Stimulated activated CD4-positive, alpha-beta T cell treated with anti-CD3 and anti-CD28 coated beads, TNF-alpha, amount 100 ng/mL, for 24 hours (primary cell): ENCODE measurements around the gene RASSF5.
A peak's percentile ranks its signal among the peaks of the same experiment; 100 is the strongest.

Source experiments
- DNase-seq, 3 experiments: peaks; one replicate each; pipeline ENCODE4 v3.0.0-alpha.2; 2020; ENCODE audit warnings: low read depth in 3 of 3

RASSF5 gene

DNA sequence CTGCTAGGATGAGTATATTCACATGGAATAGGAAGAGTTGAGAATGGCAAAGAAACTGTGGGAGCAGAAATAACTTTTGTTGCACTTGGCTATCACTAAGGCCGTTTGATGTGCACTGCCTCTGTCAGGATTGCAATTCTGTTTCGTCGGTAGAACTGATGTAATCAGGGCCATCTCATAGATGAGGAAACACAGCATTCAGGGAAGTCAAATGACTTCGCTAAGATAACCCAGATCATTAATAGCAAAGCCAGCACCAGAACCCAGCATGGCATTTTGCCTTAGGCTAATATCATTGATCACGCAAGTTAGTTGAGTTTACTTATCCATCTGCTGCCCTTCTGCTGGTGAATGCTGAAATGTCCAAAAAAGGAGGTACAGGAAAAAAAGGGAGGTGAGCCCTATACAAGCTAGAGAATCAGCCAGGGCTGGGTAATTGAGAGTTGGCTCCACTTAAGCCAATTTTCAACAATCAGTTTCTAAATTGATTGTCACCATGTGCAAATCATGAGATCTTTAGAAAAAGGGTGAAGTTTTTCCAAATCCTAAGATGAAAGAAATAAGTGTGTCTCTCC lies 7.6 kb downstream of the RASSF5 start:
- DNase-seq: no peak

DNA sequence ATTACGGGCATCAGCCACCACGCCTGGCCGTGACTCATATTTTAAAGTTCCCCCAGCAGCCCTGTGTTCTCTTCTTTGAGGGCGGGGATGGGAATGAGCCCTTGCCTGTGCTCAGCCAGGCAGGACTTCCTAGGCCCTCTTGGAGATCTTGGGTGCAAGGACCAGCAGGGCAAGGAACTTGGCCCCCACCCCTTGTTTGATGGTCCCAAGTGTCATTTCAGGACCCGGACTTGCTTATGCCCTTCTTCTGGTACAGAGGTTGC lies 9.3 kb downstream of the RASSF5 start:
- no peak for DNase-seq

DNA sequence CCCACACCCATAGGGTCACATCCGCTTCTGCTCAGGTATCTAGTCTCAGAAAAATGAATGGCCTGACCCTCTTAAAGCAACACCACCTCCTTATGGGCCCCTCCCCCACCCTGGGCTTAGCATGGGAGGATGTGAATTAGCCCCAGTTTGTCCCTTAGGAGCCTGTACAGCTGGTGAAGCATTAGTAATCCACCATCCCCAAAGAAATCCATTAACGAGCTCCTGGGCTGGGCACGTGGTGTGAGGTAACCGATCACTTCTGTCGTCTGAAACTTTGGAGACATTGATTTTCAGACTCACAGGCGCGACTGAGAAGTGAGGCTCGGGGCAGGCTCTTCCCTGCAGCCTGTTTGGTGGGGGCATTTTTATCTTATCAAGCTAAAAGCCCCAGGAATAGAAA lies 10.5 kb downstream of the RASSF5 start:
- DNase-seq: no peak

DNA sequence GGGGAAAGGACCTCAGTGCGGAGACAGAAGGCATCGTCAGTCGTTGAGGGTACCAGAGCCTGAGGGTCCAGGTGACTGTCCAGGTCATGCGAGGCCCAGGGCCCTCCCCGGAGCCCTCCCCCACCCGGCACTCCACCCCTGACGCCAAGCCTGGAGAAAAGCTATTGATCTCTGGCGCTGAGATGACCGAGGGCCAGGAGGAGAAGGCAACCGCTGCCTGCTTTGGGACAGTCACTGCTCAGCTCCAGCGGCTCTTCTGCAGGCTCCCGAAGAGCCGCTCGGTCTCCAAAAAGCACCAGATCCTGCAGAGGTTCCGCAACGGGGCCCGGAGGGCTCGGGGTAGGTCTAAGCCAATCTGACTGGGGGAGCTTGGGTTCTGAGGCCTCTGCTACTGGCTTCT lies 10.9 kb downstream of the RASSF5 start:
- DNase-seq: no peak

DNA sequence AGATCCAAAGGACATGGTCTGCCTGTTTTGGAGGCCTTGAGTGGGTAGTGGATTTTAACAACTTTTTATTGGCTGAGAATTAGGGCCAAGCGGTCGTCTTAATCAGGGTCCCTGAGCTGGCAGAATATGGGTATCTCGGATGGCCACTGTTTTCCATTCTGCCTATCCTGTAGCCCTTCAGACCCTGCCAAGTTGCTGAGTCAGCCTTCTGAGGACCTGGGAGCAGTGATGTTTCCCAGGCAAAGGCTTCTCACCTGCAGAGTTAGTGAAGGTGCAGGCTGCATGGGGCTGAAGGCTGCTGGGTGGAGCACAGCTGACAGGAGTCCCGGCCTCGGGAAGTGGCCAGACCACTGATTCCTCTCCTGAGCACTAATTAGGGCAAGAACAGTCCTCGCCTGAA lies 11.4 kb downstream of the RASSF5 start:
- no peak for DNase-seq

DNA sequence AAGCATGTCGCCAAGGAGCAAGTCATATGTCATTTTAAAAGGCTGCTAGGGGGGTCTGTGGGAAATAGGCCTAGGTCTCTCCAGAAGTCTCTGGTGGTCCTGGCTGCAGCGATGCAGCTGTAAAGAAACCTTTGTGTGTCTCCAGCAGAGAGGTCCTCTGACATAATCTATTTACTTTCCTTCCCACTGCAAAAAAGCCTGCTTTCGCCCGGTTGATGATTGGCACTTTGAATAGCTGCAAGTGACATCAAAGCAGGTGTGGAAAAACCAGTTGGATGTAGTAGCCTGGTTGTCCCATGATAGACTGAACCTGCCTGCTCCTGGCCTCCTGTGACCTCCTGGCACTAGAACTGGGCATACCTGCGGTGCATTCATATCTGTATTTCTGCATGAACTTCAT lies 13.8 kb downstream of the RASSF5 start:
- no peak for DNase-seq

DNA sequence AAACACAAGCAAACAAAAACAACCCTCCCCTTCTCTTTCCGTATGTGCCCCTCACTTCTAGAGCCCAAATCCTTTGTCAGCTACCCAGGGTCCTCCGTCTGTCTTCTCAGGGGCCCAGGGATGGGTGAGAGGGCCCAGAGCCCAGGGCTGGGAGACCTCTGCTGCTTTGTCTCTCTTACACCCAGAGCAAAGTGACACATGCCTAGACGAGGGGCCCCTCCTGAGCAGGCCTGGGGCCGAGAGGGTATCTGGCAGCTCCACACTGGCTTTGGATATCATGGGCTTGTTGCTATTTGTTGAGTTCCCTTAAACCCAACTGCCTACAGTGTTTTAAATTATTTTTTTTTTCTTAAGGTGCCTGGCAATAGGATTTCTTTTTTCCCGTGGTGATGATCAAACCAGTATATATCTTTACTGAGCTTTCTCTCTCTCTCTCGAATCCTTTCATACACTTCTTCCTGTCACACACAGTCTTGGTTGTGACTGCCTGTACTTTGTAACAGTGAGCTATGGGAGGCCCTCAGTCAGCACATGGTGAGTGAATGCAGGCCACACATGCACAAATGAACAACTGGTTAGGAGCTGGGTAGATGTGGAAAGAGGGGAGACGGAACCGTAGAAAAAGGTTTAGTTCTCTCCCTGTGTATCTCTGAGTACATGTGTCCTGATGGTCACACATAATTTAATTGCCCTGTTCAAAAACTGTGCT lies 14.5 kb downstream of the RASSF5 start:
- DNase-seq: no peak

DNA sequence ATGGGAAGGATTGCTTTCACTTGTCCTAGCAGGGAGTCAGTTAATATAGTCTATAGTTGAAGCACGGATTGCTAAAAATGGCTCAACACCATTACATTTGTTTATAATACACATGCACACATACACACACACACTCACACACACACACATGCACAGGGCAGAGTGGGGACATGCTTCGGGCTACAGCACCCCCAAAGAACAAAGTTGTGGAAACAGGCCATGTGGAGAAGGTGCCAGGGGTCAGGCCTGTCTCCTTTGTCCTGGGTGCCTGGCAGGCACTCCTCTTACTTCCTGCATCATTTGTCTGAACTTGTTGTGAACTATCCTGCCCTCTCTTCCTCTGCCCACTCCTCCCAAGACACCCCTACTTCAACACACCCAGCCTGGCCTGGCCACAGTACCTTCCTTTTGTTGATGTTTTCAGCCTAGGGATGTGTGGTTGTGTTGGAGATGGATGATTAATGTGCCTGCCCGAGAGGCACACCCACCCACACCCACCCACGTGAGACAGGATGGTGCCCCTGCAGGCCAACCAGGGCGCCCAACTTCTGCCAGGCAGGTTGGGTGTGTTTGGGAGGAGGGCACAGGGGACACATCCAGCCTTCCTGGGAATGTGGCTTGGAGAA lies 17.5 kb downstream of the RASSF5 start:
- DNase-seq: no peak

DNA sequence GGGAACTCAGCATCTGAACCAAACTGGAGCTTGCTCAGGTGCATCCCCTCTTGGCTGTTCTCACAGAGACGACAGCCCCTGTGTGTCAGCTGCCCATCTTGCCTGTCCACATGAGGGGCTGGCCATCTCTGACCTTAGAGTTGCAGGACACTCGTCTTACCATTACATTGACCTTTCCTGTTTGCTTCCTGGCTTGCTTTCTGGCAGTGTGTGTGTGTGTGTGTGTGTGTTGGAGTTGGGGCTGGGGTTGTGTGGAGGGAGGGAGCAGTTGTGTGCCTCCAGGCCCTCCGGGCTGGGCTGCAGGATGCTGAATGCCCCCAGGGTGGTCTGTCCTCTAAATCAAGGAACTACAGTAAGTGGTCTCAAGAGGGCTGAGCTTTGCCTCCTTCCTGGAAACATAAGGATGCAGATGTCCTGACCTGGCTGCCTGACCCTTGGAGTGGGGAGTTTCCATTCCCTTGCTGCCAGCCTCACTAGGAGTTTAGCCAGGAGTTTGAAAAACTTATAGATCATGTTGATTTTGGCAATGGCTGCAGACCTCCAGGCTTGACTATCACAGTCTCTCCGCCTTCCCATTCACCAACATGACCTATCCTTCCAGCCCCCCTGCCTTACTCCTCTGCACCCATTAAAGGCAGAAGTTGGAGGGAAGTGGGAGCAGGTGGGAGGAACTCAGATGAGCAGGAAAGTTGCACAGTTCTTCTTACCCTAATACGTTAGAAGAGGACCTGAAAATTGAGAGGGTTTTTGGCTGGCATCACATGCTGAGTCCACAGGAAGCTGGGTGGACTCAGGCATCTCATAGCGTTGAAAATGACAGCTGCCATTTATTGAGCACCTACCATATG lies 19.0 kb downstream of the RASSF5 start:
- no peak for DNase-seq

DNA sequence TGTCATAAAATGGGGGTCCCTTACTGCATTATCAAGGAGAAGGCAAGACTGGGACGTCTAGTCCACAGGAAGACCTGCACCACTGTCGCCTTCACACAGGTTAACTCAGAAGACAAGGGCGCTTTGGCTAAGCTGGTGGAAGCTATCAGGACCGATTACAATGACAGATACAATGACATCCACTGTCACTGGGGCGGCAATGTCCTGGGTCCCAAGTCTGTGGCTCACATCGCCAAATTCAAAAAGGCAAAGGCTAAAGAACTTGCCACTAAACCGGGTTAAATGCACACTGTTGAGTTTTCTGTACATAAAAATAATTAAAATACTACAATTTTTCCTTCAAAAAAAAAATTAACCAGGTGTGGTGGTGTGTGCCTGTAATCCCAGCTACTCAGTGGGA lies 22.1 kb downstream of the RASSF5 start:
- no peak for DNase-seq

DNA sequence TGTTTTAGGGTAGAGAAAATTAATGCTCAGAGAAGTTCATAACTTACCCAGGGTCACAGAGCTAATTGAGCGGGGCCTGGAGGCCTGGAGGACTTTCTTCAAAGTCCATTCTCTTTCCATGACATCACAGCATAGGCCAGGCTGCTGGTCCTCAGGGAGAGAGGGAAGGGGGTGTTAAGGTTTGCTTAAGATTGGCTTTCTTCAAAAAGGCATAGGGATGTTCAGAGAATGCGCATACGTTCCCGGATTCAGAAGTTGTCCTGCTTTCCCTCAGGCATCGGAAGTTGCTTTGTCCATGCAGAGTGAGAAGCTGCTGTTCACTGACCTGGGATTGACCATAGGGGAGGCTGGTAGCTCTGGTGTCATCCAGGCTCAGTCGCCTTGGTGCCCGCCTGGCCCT lies 25.0 kb downstream of the RASSF5 start:
- no peak for DNase-seq

DNA sequence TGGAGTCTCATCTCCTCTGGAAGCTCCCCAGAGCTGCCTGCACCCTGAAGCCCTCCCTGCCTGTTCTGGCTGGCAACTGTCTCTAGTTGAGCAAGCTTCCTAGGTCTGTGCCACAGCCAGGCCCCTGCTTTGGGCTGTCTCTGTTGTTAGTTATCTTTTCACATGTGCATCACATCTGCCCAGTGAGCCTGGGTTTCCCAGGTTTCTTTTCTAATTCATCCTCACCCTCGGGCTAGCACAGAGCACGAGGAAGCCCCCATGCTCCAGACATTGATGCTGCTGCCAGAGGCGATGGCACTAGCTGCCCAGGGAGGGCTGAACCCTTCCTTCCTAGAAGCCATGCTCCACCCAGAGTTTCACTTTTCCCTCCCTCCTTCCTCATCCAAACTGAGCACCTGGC lies 27.2 kb downstream of the RASSF5 start:
- DNase-seq: no peak

DNA sequence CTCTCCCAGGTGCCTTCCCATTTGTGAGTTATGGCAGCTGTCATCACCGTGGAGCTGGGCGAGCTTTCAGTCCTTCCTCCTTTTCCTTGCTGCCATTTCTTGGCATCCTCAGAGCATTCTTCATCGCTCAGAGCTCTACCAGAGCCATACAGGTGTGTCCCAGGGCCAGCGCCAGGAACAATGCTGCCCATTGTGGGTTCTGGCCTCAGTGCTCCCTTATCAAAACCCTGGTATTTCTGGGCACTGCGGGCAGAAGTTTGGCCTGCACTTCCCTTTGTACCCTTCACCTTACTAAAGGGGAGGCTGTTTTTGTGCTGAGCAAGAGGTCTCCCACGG lies 28.5 kb downstream of the RASSF5 start:
- no peak for DNase-seq

DNA sequence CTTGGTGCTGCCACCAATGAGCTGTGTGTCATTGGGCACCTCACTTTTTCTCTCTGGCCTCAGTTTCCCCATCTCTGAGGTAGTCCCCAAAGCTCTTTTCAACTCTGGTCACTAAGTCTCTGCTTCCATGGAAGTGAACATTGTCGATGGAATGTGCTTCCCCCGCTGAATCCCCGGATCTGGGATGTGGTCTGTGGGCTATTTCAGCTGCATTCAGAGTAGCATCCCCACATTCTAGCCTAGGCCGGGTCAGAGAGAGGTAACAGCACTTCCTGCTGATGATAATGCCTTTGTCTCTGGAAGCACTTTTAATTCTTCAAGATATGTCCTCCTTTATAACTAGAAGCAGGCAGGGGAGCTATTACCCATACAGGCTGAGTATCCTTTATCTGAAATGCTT lies 29.8 kb downstream of the RASSF5 start:
- DNase-seq: no peak

DNA sequence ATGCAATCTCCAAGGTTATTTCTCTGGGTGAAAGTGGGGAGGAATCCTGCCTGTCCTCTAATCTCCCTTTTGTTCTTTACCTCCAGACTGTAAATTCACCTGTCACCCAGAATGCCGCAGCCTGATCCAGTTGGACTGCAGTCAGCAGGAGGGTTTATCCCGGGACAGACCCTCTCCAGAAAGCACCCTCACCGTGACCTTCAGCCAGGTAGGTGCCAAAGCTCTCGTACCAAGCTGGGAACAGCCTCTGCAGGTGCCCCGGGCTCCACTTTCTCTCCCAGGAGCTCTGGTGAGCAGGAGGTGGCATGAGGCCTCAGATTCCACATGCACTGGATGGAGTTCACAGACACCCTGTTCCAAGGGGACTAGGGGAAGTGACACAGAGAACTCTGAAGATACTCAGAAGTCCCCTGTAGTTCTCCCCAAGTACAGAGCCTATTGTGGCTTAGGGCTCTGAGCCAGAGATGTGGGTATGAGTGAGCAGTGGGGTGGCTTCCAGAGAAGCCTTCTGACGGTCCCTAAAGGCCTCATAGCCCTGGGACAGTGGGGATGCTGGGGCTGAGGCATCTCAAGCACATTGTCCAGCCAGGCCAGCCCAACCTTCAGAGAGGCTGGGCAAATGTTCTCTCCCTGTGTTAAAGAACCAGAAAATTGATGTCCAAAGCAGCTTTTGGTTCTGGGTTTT lies 30.9 kb downstream of the RASSF5 start:
- DNase-seq: no peak

DNA sequence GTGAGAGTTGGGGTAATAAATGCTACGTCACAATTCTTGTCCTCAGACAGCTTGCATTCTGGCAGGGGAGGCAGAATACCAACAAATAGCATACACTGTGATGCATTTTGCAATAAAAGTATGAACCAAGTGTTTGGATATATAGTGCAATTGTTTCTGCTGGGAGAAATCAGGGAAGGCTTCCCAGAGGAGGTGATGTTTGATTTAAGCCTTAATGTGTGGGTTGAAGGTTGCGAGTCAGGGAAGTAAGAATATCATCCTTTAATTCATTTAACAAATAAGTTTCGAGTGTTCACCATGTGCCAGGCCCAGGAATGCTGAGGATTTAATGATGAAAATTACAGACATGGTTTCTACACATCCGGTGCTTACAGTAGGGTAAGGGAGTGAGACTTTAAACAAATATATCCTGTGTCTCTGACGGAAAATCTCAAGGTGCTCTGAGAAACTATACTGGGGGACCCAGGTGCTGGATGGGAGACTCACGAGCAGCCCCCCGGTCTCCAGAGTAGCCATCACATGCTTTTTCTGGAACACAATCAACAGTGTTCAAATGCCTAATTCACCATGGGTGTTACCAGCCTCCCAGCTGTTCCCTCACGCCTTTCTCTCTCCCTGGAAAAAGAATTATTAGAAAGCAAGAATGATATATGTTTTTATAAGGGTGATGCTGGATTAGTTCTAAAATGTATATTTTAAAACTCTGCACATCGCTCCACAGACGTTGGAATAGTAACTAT lies 31.7 kb downstream of the RASSF5 start:
- DNase-seq: no peak

DNA sequence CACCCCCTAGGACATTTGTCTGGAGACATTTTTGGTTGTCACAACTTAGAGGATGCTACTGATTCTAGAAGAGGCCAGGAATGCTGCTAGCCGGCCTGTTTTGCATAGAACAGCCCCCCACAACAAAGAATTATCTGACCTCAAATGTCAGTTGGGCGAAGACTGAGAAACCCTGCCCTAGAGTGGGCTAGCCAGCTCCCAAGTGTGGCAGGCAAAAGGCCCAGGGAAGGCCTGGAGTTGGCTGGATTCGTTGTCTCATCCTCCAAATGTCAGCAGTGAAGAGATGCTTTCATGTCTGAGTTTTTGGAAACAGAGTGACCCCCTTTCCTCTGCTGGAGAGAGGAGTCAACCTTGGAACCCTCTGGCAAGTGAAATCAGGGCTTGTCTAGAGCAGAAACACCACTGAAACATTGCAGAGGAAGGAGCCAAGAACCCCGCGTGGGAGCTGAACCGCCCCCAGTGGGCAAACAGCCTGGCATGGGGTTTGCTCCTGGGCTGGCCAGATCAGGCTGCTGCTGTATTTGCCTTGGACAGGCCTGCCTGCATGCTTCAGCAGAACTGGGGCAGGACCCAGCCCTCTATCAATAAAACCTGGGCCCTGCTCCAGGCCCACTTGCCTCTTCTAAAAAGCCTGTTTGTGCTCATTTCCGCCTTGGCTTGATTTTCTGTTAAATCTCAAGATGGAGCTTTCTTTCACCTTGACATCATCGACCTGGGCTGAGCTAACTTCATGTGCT lies 32.9 kb downstream of the RASSF5 start:
- no peak for DNase-seq

DNA sequence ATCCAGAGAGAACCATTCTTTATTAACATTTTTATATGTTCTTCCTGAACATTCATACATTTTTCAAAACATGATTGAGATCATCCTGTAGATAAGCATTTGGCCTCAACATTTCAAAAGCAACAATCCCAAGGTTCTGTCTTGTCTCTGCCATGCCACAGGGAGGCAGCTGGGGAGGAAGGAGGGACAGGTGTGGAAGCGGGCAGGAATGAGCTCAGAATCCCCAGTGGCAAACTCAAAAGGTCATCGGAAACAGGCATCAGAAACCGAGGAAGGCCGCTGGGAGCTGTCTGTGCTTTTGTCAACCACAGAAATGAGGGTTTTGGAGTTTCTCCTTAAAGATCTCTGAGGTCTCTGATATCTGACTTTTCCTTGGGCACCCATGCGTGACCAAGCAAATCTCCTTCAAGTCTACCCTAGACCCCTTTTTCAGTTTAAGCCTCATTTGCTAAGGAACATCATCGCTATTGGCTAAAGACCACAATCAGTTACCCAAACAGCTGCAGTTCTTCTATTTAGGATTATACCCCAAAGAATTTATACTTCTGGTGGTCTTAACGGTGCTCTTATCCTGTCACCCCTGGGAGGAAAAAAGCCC lies 34.0 kb downstream of the RASSF5 start:
- DNase-seq: no peak

DNA sequence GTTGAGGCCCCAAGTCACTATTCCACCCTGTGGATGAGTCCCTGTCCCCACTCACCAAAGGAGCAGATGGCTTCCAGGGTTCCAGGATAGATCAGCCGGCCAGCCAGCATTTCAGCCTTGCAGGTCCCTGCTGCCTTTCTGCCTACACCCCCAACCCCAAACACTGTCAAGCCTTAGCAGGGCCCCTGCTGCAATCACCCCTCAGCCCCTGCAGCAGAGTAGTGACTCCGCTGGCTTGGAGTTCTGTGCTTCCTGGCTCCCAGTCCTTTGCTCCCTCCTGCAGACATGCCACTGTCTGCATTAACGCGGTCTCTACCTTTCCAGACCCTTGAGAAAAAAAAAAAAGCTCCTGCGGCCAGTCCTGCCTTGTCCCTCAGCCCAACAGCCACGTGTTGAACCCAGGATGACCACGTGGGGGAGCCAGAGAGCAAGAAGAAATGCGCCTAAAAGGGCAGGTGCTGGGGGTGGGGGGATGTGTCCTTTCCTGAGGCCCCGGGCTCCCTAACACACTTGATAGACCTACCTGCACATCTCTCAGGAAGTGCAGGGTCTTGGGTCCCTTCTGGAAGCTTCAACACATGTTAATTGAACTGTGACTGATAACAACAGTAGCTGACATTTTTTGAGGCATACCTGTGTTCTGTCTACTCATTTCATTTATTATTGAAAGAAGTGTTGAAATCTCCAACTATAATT lies 37.4 kb downstream of the RASSF5 start:
- DNase-seq: peak; percentile 70 to 80 (median 76)

DNA sequence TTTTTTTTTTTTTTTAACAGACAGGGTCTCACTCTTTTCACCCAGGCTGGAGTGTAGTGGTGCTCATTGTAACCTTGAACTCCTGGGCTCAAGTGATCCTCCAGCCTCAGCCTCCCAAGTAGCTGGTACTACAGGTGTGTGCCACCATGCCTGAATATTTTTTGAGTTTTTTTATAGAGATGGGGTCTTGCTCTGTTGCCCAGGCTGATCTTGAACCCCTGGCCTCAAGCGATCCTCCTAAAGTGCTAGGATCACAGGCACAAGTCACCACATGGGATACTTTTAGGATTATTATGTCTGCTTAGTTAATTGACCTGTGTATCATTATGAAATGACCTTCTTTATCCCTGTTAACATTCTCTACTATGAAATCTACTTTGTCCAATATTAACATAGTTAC lies 38.0 kb downstream of the RASSF5 start:
- DNase-seq: no peak
